HG03108 (cell line): ENCODE data around the gene SLC40A1.

Source experiments
- ATAC-seq: cut with Tn5 transposase; IDR thresholded peaks from one replicate; pipeline ENCODE4 v1.9.1; 2021; ENCODE audit warnings: moderate library complexity; ENCODE audit not compliant: unreplicated experiment

The SLC40A1 gene

DNA sequence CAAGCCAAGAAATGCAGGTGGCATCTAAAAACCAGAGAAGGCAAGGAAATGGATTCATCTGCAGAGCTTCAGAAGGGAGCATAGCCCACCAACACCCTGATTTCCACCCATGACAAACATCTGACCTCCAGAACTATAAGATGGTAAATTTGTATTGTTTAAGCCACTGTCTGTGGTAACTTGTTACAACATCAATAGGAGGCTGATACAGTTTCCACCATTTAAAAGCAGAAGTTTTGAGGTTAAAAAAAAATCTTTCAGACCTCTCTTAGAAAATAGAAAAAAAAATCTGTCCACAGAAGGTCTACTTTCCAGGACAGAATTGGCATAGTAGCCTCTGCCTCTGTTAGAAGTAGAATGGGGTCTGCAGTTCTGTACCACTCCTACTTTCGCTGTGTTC, 37.2 kb downstream of the SLC40A1 start:
- ATAC-seq = no peak

DNA sequence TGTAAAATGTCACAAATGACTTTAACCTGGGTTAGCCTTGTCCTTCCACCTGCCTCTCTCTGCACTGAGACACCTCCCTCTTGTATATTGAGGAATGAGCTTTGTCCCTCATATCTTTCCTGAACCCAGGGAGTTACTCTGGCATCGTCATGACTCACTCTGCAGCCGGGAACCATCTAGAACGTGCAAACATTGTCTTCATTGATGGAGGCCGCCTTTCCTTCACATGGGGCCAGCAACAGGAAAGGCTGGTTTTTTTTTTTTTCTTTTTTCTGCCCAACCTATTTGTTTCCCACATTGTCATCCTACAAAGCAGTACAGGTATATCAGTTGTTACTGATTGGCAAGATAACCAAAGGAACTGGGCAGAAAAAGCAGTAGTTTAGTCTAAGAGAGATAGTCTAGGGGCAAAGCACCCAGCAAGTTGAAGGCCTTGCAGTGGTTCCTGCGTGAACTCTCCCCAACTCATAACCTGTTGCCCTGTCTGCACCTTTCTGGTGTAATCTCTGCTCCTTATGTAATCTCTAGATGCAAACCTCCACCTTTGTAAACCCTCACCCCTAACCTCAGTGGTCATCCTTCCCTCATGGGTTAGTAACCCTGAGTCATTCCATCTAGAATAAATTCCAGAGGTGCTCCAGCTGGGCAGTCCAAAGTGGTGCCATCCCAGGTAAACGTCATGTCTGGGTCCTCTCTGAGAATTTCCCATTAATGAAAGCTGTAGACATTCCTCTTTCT, 38.3 kb downstream of the SLC40A1 start:
- ATAC-seq = no peak

DNA sequence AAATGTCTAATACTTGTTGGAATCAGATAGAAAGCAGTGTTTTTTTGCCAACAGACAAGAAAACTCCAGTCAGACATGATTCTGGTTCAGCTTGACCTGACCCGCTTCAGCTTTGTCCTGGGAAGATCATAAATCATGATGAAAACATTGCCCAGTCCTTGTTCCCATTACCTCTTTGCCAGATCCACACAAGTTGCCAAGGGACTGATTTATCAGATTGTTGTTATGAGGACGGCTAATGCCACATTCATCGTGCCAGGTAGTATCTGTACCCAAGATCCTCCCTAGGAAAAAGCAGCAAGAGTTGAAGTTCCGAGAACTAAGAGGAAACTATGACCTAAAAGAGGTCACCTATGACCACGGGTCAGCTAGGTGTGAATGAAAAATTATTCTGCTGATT, 39.0 kb downstream of the SLC40A1 start:
- ATAC-seq = no peak

DNA sequence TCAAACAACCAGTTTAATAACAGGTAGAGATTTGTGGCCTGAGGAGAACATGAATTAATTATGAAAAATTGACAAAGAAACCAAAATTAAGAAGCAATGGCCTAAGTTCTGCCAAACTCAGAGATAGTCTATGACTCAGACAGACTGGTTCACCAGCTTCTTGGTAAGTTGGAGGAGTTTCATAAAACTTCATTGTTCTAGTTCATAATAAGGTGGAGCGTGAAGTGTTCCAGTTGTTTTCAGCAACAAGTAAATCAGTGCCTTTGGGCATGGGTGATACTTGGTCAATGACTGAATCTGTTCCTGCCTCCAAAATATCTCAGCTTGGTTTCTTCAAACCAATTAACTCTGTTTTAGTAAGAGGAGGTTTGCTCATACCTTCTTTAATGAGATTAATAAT, 40.0 kb downstream of the SLC40A1 start:
- ATAC-seq = no peak

DNA sequence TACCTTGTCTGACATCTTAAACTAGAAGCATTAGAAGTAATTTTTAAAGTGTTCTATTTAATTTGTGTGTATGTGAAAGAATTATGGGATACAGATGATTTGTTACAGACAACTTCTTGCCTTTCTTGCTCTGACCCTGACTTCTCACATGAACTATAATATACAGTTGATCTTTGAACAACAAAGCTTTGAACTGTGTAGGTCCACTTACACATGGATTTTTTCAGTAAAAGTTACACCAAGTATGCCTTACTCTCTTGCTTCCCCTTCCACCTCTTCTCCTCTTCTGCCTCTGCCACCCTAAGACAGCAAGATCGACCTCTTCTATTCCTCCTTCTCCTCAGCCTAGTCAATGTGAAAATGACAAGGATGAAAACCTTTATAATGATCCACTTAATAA, 42.2 kb downstream of the SLC40A1 start:
- no peak for ATAC-seq

DNA sequence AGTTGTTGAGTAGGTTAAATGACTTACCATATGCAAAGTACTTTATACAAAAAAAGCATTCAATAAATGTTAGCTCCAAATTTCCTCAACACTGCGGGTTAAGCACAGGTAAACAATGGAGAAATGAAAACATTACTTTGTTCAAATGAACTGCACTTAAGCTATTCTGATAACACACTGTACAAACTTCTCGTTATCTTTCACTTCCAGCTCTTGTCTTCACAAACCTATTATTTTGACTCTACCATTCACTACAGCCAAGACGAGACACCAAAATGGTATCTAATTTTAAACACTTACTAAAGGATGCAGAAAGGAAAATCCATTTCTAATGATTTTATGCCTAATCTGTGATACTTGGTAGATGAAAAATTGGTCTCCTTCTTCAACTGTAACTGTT, 43.8 kb downstream of the SLC40A1 start:
- no peak for ATAC-seq

DNA sequence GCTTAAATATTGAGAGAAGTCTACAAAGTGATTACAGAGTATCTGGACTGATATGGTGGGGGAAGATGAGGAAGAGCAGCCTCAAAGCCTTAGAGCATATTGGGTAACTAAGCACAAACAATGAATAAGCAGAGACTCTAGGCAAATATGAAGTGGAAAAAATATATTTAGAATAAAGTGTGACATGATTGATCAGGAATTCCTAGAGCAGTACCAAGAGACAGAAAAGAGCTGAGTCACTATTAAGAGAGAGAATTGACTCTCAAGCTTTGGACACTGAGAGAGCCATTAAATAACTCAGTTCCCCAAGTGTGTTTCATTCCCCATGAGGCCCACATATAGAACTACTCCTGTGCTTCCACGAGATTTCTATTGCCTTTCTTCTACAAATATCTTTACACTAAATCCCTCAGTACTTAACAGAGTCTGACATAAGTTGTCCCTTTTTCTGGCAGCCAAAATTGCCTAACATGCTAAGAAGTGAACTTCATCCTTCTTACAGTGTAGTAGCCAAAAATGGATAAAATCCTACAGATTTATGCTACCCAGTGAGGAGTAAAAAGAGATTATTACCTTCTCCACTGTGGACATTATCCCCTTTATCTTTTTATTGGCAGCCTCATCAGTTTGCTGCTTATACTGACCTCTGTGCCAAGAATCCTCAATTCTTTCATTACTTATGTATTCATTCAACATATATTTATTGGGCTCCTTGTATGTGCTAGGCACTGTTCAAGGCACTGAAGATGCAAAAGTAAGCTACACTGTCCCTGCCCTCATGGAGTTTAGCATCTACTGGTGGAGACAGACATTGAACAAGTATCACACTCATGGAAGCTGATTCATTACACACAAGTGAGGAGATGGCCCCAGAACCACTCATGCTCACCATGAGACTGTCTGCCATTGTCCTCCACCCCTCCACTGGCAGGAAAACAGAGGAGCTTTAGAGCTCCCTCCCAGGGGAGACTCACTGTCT, 45.4 kb downstream of the SLC40A1 start:
- no peak for ATAC-seq

DNA sequence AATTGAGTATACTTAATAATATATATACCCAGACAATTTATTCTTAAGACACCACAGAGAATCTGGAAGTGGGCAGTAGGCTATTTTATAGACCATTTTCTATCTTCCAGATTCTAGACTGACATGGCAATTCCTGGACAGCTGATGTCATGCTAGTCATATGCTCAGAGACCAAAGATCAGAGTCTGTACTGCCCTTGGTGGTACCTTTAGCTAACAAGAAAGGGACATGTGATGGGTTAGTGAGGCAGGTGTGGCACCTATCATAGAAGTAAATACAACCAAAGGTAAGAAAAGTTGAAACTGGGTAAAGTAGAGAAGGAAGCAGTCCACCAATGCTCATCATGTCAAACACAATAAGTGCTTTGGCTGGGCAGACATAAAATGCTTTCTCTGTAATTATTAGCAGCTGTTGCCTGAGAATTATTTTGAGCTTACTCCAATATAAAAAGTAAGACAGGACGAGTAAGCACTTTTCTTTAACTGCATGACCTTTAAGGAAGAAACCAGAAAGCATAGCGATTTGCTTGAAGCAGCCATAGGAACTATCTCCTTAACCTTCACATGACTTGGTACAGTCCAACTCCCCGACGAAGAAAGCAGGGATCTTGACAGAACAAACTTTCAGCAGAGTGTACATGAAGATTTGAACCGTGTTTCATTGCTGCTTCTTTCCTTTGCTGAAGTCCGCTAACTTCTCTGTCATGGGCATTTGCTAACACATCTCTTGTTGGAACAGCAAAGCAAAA, 47.1 kb downstream of the SLC40A1 start:
- no peak for ATAC-seq

DNA sequence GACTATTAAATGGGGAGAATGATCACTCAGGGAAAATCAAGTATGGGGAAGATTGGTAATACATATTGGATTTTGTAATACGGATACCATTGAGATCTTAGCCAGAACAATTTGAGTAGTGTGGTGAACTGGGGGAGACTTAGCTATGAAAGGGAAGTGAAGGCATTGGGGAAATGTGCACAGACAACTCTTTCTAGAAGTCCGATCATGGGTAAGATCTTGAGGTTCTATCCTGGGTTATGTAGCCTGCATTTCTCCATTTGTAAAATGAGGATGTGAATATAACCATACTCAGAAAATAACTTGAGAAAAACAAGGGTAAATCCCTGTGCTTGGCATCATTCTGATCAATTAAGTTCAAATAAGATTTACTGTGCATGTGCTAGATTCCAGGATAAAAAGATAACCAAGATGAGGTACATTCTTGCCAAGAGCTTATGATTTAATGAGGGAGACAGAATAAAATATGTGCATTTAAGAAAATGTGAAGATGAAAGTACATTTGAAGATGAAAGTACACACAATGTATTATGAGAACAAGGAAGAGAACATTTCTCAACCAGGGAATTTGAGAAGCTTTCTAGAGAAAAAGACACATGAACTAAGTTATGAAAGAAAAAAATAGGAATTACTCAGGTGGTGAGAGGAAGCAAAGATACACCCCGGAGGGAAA, 49.5 kb downstream of the SLC40A1 start:
- no peak for ATAC-seq

DNA sequence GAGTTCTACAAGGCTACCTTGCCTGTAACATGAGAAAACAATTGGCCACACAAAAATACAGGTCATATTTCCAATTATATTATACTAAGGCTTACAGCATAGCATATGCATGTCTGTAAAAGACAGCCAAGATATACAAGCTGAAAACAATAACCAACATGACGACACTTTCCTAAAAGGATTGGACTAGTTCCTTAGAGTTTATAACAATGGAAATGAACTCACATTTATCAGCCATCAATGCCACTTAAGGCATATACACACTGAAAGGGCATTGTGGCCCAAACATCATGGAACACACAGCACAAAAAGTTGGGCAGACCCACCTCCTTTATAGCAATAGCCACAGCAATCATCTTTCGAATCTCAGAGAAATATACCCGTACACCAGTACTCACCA, 52.0 kb downstream of the SLC40A1 start:
- ATAC-seq = no peak

DNA sequence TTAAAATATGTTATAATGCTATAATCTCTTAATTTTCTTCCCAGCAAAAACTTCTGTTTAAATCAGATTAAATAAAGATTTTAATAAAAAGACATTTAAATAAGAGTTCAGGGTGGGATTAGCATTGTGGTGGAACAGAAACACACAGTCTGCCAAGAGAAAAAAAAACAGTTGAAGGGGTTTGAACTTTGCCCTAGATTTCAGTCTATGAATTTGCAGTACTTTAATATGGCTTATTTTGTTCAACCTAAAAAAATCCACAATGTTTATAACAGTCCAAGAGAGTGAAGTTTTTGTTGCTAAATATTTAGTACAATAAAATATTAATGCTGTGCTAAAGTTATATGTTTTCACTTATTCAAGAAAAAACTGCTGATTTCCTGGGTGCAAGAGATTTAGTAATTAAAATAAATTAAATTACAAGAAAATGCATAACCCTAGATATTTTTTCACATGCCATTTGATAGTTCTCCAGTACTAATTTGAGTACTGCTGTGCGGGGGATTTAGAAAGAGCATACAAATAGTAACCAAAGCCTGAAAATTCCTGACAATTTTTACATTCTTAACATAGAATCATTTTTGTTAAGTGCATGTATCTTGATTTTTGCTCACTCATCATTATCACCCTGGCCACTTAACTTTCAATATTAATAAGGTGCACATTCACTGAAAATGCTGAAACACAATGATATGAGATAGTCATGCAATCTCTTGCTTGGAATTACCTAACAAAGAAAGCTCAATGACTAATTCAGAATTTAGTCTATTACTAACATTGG, 52.6 kb downstream of the SLC40A1 start:
- ATAC-seq = no peak

DNA sequence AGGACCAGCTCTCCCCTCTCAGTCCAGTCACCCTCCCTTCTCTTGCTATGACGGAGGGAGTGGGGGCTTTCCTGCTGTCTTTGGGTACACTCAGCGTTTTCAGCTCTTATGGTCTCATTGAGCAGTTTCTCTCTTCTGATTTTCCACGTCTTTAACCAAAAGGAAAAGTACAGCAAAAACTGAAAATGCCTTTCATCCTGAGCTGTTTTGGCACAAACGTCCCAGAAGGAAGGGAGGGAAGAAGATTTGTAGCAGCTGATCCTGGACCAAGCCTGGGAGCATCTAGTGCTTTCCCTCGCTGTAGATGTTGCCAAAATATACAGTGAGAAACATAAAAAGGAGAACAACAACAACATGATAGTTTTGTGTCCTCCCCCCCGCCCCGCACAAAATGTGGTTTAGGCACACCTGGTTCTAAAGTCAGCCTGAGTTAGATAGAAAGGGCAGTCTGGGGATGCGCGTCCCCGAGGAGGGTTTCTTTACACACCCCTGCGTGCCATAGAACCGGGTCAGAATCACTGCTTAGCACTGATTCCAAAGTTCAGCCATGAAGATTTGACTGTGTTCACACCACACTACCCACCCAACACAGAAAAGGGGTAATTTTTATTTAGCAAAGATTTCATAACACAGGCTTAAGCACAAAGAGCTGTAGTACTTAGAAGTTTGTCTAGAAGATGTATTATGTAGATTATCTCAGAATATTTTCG, 53.4 kb downstream of the SLC40A1 start:
- no peak for ATAC-seq

DNA sequence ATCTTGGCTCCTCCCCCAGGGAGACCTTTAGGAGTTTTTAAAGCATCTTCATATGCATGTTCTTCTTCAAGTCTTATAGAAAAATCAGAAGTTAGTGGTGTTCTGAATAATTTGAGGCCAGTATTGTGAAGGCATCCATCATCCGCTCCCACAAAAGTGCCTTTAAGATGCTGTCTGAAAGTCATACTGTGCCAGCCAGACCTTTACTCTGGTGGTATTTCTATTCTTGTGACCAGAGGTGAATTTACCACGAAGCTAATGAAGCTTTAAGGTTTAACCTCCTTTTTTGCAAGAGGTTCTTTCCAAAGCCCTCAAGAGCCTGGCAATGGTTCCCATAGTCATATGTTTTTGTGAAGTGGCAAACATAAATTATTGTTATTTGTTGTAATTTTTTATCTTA, 54.3 kb downstream of the SLC40A1 start:
- ATAC-seq = no peak

DNA sequence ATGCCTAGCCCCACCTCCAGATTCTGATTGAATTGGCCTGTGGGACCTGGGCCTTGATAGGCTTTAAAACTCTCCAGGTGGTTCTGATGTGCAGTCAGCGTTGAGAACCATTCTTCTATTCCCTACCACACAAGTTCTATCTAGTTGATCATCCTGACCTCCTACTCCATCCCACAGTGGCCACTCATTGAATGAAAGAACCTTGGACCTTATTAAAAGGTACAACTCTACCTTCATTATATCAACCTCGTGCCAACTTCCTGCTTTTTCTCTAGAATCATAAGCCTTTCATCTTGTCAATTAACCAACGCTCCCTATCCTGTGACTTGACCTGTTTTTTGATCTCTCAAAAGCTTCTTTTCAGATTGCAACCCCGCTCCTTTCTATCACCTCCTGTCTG, 55.8 kb downstream of the SLC40A1 start:
- ATAC-seq = no peak

DNA sequence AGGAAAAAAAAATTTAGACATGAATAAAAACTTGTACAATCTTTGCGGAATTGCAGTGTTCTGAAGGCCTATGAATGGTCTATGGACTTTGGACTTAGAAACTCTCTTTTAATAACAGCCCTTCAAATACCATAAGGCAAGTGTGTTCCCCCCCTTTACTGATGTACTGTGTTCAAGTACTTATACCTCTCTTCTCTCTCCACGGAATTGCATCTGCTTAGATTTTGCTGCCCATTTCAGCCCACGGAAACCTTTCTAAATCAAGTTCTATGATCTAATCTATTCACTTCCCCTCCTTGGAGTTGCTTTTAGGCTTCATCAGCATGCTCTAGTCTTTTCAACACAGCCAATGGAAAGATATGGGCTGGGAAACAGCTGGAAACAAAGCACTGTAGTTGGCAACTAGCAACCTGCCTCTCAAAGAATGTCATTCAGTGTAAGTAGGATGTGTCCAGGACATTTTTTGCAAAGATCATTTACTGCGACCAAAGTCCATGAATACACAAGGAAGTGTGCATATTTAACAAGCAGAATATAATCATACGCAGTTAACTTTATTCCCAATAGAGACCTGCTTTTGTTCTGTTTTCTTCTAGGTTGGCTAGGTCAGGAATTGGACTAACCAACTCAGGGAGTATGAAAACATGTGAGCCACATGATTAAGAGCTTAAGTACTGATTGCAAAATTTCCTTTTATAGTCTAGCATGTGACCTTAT, 58.0 kb downstream of the SLC40A1 start:
- no peak for ATAC-seq

DNA sequence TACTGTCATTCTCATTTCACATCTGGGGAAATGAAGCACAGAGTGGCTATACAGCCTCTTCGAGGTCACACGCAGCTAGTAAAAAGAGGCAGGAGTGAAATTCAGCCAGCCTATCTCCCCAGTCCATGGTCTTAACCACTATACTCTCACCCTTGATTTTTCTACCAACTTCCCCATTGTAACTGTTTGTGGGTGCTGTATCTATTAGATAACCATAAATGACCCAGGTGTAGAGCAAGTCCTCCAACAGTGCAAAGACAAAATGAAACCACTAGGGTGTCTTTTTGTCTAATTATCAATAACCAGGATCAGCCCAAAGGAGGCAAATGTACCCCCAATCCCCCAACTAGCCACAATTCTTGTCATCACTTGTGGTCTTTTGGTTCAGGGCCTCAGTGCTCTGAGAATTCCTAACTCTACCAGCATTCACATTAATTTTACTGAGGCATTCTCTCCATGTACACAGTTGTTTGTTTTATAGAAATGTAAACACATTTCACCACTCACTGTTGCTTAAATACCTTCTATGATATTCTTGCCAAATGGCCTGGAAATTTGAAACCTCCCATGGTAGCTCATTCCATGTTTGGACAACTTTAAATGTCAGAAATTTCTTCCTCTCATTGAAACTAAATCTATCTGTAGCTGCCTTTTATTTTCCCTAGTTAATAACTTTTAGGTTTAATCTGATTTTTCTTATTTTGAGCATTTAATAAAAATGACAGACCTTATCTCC, 58.7 kb downstream of the SLC40A1 start:
- no peak for ATAC-seq

DNA sequence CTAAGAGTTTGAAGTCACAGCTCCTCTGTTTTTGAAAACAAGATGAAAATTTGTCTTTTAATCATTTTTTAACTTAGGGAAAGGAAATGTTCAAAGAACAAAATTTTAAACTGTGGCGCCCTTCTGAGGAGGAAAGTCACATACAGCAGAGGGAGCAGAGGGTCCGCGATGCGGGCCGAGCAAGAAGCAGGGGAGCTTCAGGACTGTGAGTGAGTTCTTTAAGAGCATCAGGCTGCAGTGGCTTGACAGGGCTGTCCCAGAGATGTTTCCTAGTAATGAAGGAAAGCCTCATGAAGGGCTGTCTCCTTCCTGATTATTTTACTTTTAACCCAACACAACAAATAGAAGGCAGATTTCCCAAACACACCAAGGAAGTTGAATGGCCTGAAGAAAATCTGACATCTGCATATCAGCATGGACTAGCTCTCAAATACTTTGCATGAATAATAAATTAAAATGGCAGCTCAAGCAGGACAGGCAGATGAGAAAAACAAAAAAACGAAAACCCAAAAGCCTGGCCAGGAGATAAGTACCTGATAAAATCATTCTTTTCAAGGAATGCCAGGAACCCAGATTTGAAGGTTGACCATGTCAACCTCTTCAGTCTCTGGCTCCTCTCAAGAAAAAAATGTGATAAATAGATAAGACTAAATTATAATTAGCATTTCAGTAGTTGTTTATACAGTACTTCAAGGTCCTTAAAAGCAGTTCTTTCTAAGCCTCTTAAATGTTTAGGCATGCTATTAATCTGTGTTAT, 60.8 kb downstream of the SLC40A1 start:
- no peak for ATAC-seq
